GM12878 (cell line): ENCODE results near the gene EMILIN3.

Source experiments
- NFIC ChIP-seq: IDR thresholded peaks from 2 replicates; pipeline ENCODE4 v1.6.1; 2012; ENCODE audit warnings: low read depth, mild to moderate bottlenecking, inconsistent platforms, low read length, moderate library complexity
- TF ChIP-seq, protein P1 (sequence below), 3 experiments: IDR thresholded peaks in 2 of 3; conservative IDR thresholded peaks in 1 of 3; 2 replicates each; pipeline ENCODE4 v1.5.1; 2011; ENCODE audit warnings: low read depth in 3 of 3, low read length in 3 of 3, mild to moderate bottlenecking in 3 of 3, control low read depth in 2 of 3, moderate library complexity in 2 of 3, inconsistent platforms in 1 of 3, mixed read lengths in 1 of 3; ENCODE audit not compliant: control insufficient read depth in 2 of 3, insufficient read depth in 1 of 3; ENCODE audit errors: extremely low read depth in 1 of 3

DNA sequence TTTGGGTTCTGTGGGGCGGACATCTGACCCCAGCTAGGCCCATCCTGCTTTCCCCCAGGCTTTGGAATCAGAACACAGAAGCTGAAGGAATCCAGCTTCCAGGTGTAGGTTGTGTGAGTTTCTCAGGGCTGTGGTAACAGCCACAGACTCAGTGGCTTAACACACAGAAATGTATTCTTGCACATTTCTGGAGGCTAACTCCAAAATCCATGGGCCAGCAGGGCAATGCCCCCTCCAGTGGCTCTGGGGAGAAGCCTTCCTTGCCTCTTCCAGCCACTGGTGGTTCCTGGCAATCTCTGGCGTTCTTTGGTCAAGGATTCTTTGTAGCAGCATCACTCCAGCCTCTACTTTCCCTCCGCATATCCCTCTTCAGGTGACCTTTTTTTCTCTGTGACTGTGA lies 1.3 kb upstream of the EMILIN3 start:
- TF ChIP-seq, protein P1, sequence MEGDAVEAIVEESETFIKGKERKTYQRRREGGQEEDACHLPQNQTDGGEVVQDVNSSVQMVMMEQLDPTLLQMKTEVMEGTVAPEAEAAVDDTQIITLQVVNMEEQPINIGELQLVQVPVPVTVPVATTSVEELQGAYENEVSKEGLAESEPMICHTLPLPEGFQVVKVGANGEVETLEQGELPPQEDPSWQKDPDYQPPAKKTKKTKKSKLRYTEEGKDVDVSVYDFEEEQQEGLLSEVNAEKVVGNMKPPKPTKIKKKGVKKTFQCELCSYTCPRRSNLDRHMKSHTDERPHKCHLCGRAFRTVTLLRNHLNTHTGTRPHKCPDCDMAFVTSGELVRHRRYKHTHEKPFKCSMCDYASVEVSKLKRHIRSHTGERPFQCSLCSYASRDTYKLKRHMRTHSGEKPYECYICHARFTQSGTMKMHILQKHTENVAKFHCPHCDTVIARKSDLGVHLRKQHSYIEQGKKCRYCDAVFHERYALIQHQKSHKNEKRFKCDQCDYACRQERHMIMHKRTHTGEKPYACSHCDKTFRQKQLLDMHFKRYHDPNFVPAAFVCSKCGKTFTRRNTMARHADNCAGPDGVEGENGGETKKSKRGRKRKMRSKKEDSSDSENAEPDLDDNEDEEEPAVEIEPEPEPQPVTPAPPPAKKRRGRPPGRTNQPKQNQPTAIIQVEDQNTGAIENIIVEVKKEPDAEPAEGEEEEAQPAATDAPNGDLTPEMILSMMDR (IDR thresholded peaks at IDR 0.05 in 2 of 3, conservative IDR thresholded peaks at IDR 0.05 in 1 of 3; ENCODE audit: control insufficient read depth in 2 of 3, extremely low read depth in 1 of 3, insufficient read depth in 1 of 3, low read depth in 3 of 3, low read length in 3 of 3) = no peak
- TF ChIP-seq NFIC = no peak
